GM19099 (cell line): ENCODE data around the gene TRIM41.

ENCODE experiments used
- POLR2A ChIP-seq: IDR thresholded peaks from 3 replicates; pipeline ENCODE4 v1.6.1; 2011; ENCODE audit warnings: low read depth; ENCODE audit not compliant: insufficient read length; ENCODE audit errors: extremely low read depth

Gene TRIM41

DNA sequence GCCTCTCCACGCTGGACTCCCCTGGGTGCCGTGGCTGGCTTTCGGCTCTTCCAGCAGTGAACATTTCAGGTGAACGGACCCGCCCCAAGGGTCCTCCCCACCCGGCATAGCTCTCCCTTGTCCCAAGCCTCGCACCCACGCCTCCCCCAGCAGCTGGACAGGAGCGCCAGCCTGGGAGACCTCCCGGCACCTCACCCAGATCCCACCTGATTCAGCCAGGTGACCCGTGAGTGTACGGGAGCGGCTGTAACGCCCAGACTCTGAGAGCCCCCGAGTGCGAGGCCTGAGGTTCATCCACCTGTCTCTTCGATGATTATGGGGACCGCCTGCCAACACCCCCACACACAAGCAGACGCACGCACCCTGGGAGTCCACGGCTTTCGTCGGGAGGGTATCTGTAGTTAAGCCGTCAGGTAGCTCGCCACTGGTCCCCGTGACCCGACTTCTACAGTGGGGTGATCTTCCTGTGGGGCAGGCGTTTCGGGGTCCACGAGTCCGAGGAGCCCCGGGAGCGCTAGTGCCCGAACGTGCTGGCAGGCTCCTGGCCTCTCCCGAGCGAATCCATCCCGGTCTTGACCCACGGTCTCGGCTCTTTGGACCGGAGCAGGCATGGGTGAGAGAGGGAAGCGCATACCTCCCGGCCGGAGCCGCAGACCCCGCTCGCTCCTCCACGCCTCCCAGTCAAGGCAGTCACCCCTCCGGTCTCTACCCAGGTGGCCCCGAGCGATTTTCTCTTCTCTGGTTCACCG, 32.9 kb upstream of the TRIM41 start:
- TF ChIP-seq POLR2A, result no peak

- TF ChIP-seq POLR2A, result no peak
These were observed 32.2 kb upstream of the TRIM41 start for GRCh38 chr5:181190711-181191525.

DNA sequence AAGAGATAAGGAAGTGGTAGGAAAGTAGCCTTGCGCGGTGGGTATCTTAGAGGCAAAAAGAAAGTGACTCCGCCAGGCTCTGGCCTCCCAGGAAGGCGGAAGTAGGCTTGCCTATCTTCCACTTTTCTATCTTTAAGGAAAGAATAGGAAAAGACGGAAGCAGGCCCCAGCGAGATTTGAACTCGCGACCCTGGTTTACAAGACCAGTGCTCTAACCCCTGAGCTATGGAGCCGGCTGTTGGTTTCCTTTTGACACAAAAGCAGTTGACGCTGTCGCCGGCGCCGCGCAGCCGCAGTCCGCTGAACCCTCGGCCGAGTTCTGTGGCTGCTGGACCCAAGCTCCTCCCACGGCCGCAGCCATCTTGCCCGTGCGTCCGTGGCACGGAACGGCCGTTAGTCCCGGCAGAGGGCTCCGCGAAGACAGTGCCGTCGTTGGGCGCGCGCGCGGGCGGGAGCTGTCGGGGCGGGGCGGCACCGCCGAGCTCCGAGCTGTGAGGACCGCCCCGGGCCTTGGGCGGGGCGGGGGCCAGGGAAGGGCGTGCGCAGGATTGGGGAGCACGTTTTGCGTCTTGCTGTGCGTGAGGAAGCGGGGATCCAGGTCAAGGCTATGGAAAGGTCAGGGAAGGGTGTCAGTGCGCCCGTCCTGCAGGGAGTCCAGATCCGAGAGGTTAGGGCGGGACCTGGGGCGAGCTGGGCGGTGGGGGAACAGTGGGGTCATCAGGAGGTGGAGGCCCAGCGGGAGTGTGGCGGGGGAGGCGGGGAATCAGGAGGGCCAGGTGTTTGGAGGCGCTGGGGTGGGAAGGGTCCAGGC, 31.4 kb upstream of the TRIM41 start:
- TF ChIP-seq POLR2A, result peak; percentile 74

DNA sequence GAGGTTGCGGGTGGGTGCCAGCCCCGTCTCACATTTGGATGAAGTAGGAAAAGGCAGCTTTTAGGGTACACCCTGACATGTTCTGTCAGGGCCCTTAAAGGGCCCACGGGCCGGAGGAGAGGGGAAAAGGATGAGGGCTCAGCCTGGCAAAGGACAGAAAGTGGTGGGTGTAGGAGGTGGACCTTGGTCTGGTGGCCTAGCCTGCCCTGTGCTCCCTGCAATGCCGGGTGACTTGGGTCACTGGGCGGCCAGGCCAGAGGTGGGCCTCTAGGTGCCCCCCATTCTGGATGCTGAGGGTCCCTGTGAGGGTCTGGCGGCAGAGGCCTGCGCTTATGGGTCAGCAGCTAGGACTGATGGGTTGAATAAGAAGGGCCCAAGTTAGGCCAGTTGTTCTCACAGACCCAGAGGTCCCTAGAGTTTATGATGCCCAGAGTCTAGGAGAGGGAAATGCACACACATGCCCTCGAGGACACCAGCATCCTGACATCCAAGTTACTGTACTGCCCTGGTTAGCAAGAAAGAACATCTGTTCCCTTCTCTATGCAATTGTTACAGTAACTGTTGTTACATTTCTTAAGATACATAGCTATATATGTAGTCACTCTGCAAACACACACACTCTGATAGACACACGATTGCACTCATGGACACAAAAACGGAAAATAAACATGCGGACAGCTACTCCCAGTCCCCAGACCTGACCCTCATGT, 30.6 kb upstream of the TRIM41 start:
- no peak for TF ChIP-seq POLR2A

GRCh38 chr5:181193656-181194055, 29.4 kb upstream of the TRIM41 start:
- no peak for TF ChIP-seq POLR2A

- no peak for TF ChIP-seq POLR2A
These were observed 28.4 kb upstream of the TRIM41 start for GRCh38 chr5:181194489-181195248.

DNA sequence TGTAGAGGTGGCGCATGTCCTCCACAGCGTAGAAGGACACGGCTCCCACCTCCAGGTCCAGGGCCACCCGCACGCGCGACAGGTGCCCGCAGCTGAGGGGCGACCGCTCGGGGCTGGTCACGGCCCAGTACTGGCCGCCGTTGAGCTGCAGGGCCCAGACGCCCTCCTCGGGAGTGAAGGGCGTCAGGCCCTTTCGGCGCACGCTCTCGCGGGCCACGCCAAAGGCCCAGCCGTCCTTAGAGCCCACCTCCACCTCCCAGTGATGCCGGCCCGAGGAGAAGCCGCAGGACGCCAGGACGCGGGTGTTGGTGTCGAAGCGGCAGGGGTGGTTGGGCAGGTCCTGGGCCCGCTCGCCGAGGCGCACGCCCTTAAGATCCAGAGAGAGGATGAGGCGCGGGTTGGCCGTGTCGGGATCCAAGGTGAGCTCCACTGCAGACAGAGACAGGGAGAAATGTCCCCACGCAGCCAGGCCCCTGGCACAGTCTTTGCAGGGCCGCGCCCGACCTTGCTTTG, 27.8 kb upstream of the TRIM41 start:
- TF ChIP-seq POLR2A, result no peak

GRCh38 chr5:181197326-181197951, 25.6 kb upstream of the TRIM41 start:
- no peak for TF ChIP-seq POLR2A

DNA sequence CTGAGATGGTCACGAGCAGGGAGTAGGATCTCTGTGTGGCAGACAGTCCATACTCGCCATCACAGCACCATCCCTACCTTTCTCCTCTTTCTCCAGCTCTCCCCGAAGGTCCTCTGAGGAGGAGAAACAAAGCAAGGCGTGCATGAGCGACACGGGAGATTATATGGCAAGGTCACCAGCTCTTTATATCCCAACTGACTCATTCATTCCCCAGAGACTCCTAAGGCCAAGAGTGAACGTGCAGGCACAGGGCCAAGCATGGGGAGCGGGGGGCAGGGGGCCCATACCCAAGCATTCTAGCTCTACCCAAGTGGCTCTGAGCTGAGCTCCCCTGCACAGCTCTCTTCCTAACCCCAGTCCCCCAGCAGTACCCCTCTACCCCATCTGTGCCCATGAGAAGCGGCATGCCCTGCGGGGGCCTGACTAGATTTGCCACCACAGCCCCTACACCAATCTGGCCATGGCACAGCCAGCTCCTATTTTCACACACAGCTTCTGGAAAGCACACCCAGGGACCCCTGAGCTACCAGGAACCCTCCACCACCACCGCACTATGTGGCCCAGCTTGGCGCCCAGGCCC, 24.9 kb upstream of the TRIM41 start:
- TF ChIP-seq POLR2A, result no peak

- TF ChIP-seq POLR2A, result no peak
These were observed 24.1 kb upstream of the TRIM41 start for GRCh38 chr5:181198905-181199519.

- TF ChIP-seq POLR2A, result no peak
These were observed 23.0 kb upstream of the TRIM41 start for GRCh38 chr5:181199881-181200638.

DNA sequence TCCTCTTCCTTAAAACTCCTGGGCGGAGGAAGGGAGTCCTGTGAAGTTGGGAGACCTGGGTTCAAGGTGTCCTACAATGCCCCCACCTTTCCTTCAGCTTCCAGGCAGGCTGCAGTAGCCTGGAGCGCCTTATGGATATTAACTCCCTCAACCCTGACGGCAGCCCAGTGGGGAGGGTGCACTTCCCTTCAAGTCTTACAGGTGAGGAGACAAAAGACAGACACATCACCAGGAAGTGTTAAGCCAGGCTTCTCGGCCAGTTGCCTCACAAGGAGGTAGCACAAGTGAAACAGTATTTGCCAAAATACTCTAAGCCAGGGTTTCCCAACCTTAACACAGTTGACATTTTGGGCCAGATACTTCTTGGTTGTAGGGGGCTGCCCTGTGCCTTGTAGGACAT, 22.3 kb upstream of the TRIM41 start:
- no peak for TF ChIP-seq POLR2A
